IMR-90 (cell line): Measurements from ENCODE around the gene EIF4B. TPM values are rescaled to one million over a fixed set of nuclear protein-coding genes. Genes with fewer than 3 reads are reported as not detected.

ENCODE experiments used
- ATAC-seq: fragments of 200-7000 bp; cut with Tn5 transposase; 2 replicates; pipeline ENCODE4 v1.9.1; 2020; ENCODE audit warnings: low read depth, mild to moderate bottlenecking, moderate library complexity
- BruUV-seq: library from RNA; stranded (reverse); fragments of 400-500 nt; replicated peaks from 2 replicates; lab custom pipeline; 2021; lab: Mats Ljungman, UMichigan
- CTCF ChIA-PET: fragments of 300-600 bp; formaldehyde crosslinking; extraction: SDS; loops from one replicate; lab custom pipeline; 2021; ENCODE audit warnings: antibody characterized with exemption; lab: Yijun Ruan, JAX
- POLR2A ChIA-PET: fragments of 300-600 bp; sonication (Branson Sonifier 250); formaldehyde crosslinking; loops from one replicate; lab custom pipeline; 2022; ENCODE audit warnings: antibody characterized with exemption; ENCODE audit not compliant: unreplicated experiment; lab: Charles Lee
- DNase-seq: peaks from one replicate; pipeline ENCODE4 v3.0.0; 2013
- H2AFZ ChIP-seq: replicated peaks from 2 replicates; pipeline ENCODE3; 2013; ENCODE audit warnings: low read length, mild to moderate bottlenecking; ENCODE audit not compliant: poor library complexity
- H2AK5ac ChIP-seq: 2 replicates; pipeline ENCODE4 v1.6.1; 2013; ENCODE audit warnings: low read depth, low read length, inconsistent platforms
- H2AK9ac ChIP-seq: replicated peaks from 2 replicates; pipeline ENCODE3; 2013; ENCODE audit warnings: mild to moderate bottlenecking, low read depth, low read length, moderate library complexity; ENCODE audit not compliant: poor library complexity
- H2BK120ac ChIP-seq: 2 replicates; pipeline ENCODE4 v1.6.1; 2013; ENCODE audit warnings: low read depth, low read length, inconsistent platforms
- H2BK15ac ChIP-seq: 3 replicates; pipeline ENCODE4 v1.6.1; 2013; ENCODE audit warnings: low read depth, low read length, inconsistent platforms
- H2BK20ac ChIP-seq: 2 replicates; pipeline ENCODE4 v1.6.1; 2013; ENCODE audit warnings: low read depth, mild to moderate bottlenecking, inconsistent platforms, low read length, moderate library complexity
- H2BK5ac ChIP-seq: 2 replicates; pipeline ENCODE4 v1.6.1; 2013; ENCODE audit warnings: mild to moderate bottlenecking, low read depth, low read length, inconsistent platforms; ENCODE audit not compliant: poor library complexity, severe bottlenecking
- H3K14ac ChIP-seq: replicated peaks from 2 replicates; pipeline ENCODE4 v1.6.1; 2013; ENCODE audit warnings: low read depth, low read length, inconsistent platforms
- H3K18ac ChIP-seq: 2 replicates; pipeline ENCODE4 v1.6.1; 2013; ENCODE audit warnings: low read depth, low read length, control low read depth
- H3K23ac ChIP-seq: 2 replicates; pipeline ENCODE4 v1.6.1; 2013; ENCODE audit warnings: low read depth, low read length, inconsistent platforms
- H3K27ac ChIP-seq: 2 replicates; pipeline ENCODE4 v1.5.1; 2013; ENCODE audit warnings: mild to moderate bottlenecking, control low read depth, low read length; ENCODE audit not compliant: insufficient read depth
- H3K27me3 ChIP-seq: 2 replicates; pipeline ENCODE4 v1.6.1; 2013; ENCODE audit warnings: low read length; ENCODE audit not compliant: control insufficient read depth, insufficient read depth
- H3K36me3 ChIP-seq: 2 replicates; pipeline ENCODE4 v1.6.1; 2013; ENCODE audit warnings: low read length, mixed read lengths; ENCODE audit not compliant: control insufficient read depth, insufficient read depth
- H3K4ac ChIP-seq: 2 replicates; pipeline ENCODE4 v1.6.1; 2013; ENCODE audit warnings: low read depth, low read length, inconsistent platforms
- H3K4me1 ChIP-seq: 2 replicates; pipeline ENCODE4 v1.6.1; 2013; ENCODE audit warnings: low read length, mixed read lengths; ENCODE audit not compliant: control insufficient read depth, insufficient read depth
- H3K4me2 ChIP-seq: 2 replicates; pipeline ENCODE4 v1.6.1; 2013; ENCODE audit warnings: low read depth, mild to moderate bottlenecking, control low read depth, low read length, moderate library complexity
- H3K4me3 ChIP-seq: 2 replicates; pipeline ENCODE4 v1.5.1; 2013; ENCODE audit warnings: low read depth, mild to moderate bottlenecking, control low read depth, low read length, moderate library complexity; ENCODE audit not compliant: insufficient read depth
- H3K56ac ChIP-seq: 2 replicates; pipeline ENCODE4 v1.6.1; 2013; ENCODE audit warnings: low read length, inconsistent platforms; ENCODE audit not compliant: insufficient read depth; ENCODE audit errors: extremely low read depth
- H3K79me1 ChIP-seq, 2 experiments: 2 replicates each; pipeline ENCODE4 v1.6.1; 2013; ENCODE audit warnings: low read length in 2 of 2, inconsistent platforms in 1 of 2, low read depth in 1 of 2
- H3K9ac ChIP-seq: 2 replicates; pipeline ENCODE4 v1.6.1; 2013; ENCODE audit warnings: low read depth, low read length, control low read depth
- H3K9me1 ChIP-seq: 2 replicates; pipeline ENCODE4 v1.6.1; 2013; ENCODE audit warnings: low read length, inconsistent platforms; ENCODE audit not compliant: insufficient read depth
- H3K9me3 ChIP-seq: 2 replicates; pipeline ENCODE4 v1.6.1; 2013; ENCODE audit warnings: low read length; ENCODE audit not compliant: control insufficient read depth, insufficient read depth
- H4K20me1 ChIP-seq: 2 replicates; pipeline ENCODE4 v1.6.1; 2013; ENCODE audit warnings: low read length, inconsistent platforms; ENCODE audit not compliant: insufficient read depth
- H4K5ac ChIP-seq: 2 replicates; pipeline ENCODE4 v1.6.1; 2013; ENCODE audit warnings: mild to moderate bottlenecking, low read depth, low read length, control low read depth
- H4K8ac ChIP-seq, 2 experiments: 2 replicates each; pipeline ENCODE4 v1.6.1; 2013; ENCODE audit warnings: low read depth in 2 of 2, low read length in 2 of 2, control low read depth in 1 of 2, inconsistent platforms in 1 of 2
- H4K91ac ChIP-seq: 2 replicates; pipeline ENCODE4 v1.6.1; 2013; ENCODE audit warnings: low read depth, low read length, inconsistent platforms; ENCODE audit not compliant: insufficient read depth
- POLR2A ChIP-seq: IDR thresholded peaks from 2 replicates; pipeline ENCODE4 v1.6.1; 2012; ENCODE audit warnings: mild to moderate bottlenecking, low read depth, low read length
- WGBS, 2 experiments: methylation state at CpG; one replicate each; pipeline versions ENCODE4 v1.1.5 to v1.1.7; 2013; ENCODE audit warnings: missing lambda C conversion rate in 2 of 2; ENCODE audit not compliant: insufficient read length in 1 of 2; ENCODE audit errors: extremely low coverage in 2 of 2; 5-methylcytosine and 5-hydroxymethylcytosine counted together
- dilution Hi-C: fragments of 300-500 bp; cut with HindIII; formaldehyde crosslinking; loops from one replicate; pipeline ENCODE4 v1.14.3; 2018; ENCODE audit warnings: low sequenced_read_pairs; ENCODE audit not compliant: unreplicated experiment
- in situ Hi-C: fragments of 300-500 bp; cut with MboI; formaldehyde crosslinking; loops from 3 replicates; pipeline ENCODE4 v1.14.3; 2019; ENCODE audit warnings: low sequenced_read_pairs, inconsistent platforms, mixed read lengths
- intact Hi-C: fragments of 100-400 bp; cut with micrococcal nuclease; formaldehyde crosslinking; loops from 2 replicates; pipeline ENCODE4 v1.10.0; 2022
- polyA plus RNA-seq, 3 experiments: library from polyadenylated mRNA; depleted of rRNA; stranded (reverse); fragments of >200 nt; gene quantifications; 2 replicates each; pipeline ENCODE4 v1.2.3, GENCODE V29; 2012; ENCODE audit warnings: low replicate concordance in 1 of 3
- total RNA-seq: library from RNA; depleted of rRNA; stranded (reverse); fragments of >200 nt; gene quantifications from 2 replicates; pipeline ENCODE4 v1.2.3, GENCODE V29; 2012

Gene EIF4B
- total and polyA plus RNA-seq, 2 of the 4 experiments (the other 2 are of a cell fraction): 313 to 671 TPM

GRCh38 chr12:53045696-53046045 is 39.4 kb downstream of the EIF4B start:
- peak overlapping the region; percentile 96 for H4K91ac ChIP-seq
- H3K4me2 ChIP-seq: peak overlapping the region; percentile 97
- no peak for ATAC-seq
- peak overlapping the region; percentile 97; the same call in 1 of the 2 replicates for H3K27ac ChIP-seq
- peak overlapping the region; percentile 90 for H2AFZ ChIP-seq
- no peak for DNase-seq
- H3K4me1 ChIP-seq: peaks cover 25% of the 10 kb centered on the region
- WGBS, 2 experiments: no CpG with 5 or more reads among the region's 5 CpGs
- no peak overlapping the region for H2BK15ac ChIP-seq
- H3K36me3 ChIP-seq: peaks cover 5% of the 10 kb centered on the region
- peak overlapping the region; percentile 91 for H2AK5ac ChIP-seq
- peaks cover 19% of the 10 kb centered on the region for H3K9me1 ChIP-seq
- H3K27me3 ChIP-seq: no peaks in the 10 kb centered on the region
- peak overlapping the region; percentile 62 for H3K23ac ChIP-seq
- H3K9me3 ChIP-seq: no peaks in the 10 kb centered on the region
- H3K18ac ChIP-seq: peak overlapping the region; percentile 64
- peaks cover 15 to 61% of the 10 kb centered on the region in 2 experiments; a peak in 3 of 4 replicates for H3K79me1 ChIP-seq
- 0 out of 2 replicates have a peak overlapping the region, but pooled peaks have one; percentile 97 for H3K9ac ChIP-seq
- peak overlapping the region; percentile 49 for H4K5ac ChIP-seq
- H2AK9ac ChIP-seq: peak overlapping the region; percentile 83
- intact Hi-C loops (no loop called here), dilution Hi-C loops (no loop called here), in situ Hi-C loops (no loop called here)
- peak overlapping the region; percentile 27; the same call in 1 of the 2 replicates for H2BK120ac ChIP-seq
- H3K4ac ChIP-seq: peak overlapping the region; percentile 100
- peak overlapping the region; percentile 91 for H3K14ac ChIP-seq
- CTCF ChIA-PET: interaction anchor here (0.6 kb wide), 1 partner anchor 252 kb away, joined by 3 read pairs; no protein-coding TSS in a partner anchor
- no peak for TF ChIP-seq POLR2A
- H2BK5ac ChIP-seq: peak overlapping the region; percentile 99
- H3K56ac ChIP-seq: peak overlapping the region; percentile 25; the same call in 1 of the 2 replicates
- no peak overlapping the region for H3K4me3 ChIP-seq
- no TSS peak for BruUV-seq
- POLR2A ChIA-PET: interaction anchor here (0.6 kb wide), 1 partner anchor 40 kb away, joined by 3 read pairs; the partner anchor contains the start of gene EIF4B
- H4K20me1 ChIP-seq: peaks cover 6% of the 10 kb centered on the region
- peak overlapping the region; percentile 87 to 91; a peak in 3 of 4 replicates for H4K8ac ChIP-seq
- H2BK20ac ChIP-seq: no peak overlapping the region; the same call in 1 of the 2 replicates
